HEK293 (cell line): ENCODE results near the gene PDK2.

Source experiments
- CTCF ChIA-PET: fragments of 350-600 bp; formaldehyde crosslinking; extraction: SDS; loops from one replicate; lab custom pipeline; 2021; ENCODE audit warnings: antibody characterized with exemption; lab: Yijun Ruan, JAX
- POLR2A ChIA-PET: fragments of 300-600 bp; formaldehyde crosslinking; extraction: SDS; loops from one replicate; lab custom pipeline; 2020; ENCODE audit warnings: antibody characterized with exemption, inconsistent platforms; lab: Yijun Ruan, JAX
- H3K27ac ChIP-seq: fragments of 200-500 bp; sonication (Bioruptor generic); 2 replicates; pipeline ENCODE4 v1.5.1; 2014; ENCODE audit warnings: low read depth, low read length, control low read depth, inconsistent platforms; ENCODE audit errors: extremely low read depth
- H3K36me3 ChIP-seq, 2 experiments: fragments of 200-500 bp in 1 of 2; sonication (Bioruptor generic) in 1 of 2; 1 replicate in 1 of 2; 2 replicates in 1 of 2; pipeline ENCODE4 v1.5.1; 2014 to 2017; ENCODE audit warnings: inconsistent platforms in 2 of 2, low read length in 2 of 2; ENCODE audit not compliant: control insufficient read depth in 2 of 2, insufficient read depth in 1 of 2
- H3K4me1 ChIP-seq: fragments of 200-500 bp; sonication (Bioruptor generic); 2 replicates; pipeline ENCODE4 v1.5.1; 2014; ENCODE audit warnings: mild to moderate bottlenecking, low read length, inconsistent platforms; ENCODE audit not compliant: control insufficient read depth, insufficient read depth
- H3K4me3 ChIP-seq: 2 replicates; pipeline ENCODE4 v1.5.1; 2011; ENCODE audit warnings: low read depth, mild to moderate bottlenecking, control low read depth, low read length, moderate library complexity
- H3K9me3 ChIP-seq: fragments of 200-500 bp; sonication (Bioruptor generic); 2 replicates; pipeline ENCODE4 v1.5.1; 2014; ENCODE audit warnings: low read depth, low read length, inconsistent platforms; ENCODE audit not compliant: control insufficient read depth, insufficient read depth
- AEBP2 ChIP-seq: fragments of 450-650 bp; formaldehyde crosslinking; IDR thresholded peaks from 2 replicates; pipeline ENCODE4 v1.5.1; 2016; ENCODE audit warnings: missing biosample characterization, missing genetic modification characterization, borderline replicate concordance
- HIC1 ChIP-seq: fragments of 450-650 bp; formaldehyde crosslinking; IDR thresholded peaks from 2 replicates; pipeline ENCODE4 v1.5.1; 2016; ENCODE audit warnings: missing biosample characterization, missing genetic modification characterization
- KLF16 ChIP-seq: fragments of 450-650 bp; formaldehyde crosslinking; IDR thresholded peaks from 2 replicates; pipeline ENCODE4 v1.5.1; 2017; ENCODE audit warnings: missing biosample characterization, missing genetic modification characterization
- KLF8 ChIP-seq: fragments of 450-650 bp; formaldehyde crosslinking; IDR thresholded peaks from 2 replicates; pipeline ENCODE4 v1.5.1; 2016; ENCODE audit warnings: missing biosample characterization, missing genetic modification characterization
- MZF1 ChIP-seq: fragments of 450-650 bp; formaldehyde crosslinking; IDR thresholded peaks from 2 replicates; pipeline ENCODE4 v1.5.1; 2017; ENCODE audit warnings: missing biosample characterization, missing genetic modification characterization, borderline replicate concordance
- PRDM1 ChIP-seq: fragments of 450-650 bp; formaldehyde crosslinking; IDR thresholded peaks from 2 replicates; pipeline ENCODE4; 2016; ENCODE audit warnings: missing biosample characterization, missing genetic modification characterization
- SP2 ChIP-seq: fragments of 450-650 bp; formaldehyde crosslinking; IDR thresholded peaks from 2 replicates; pipeline ENCODE4 v1.5.1; 2016; ENCODE audit warnings: missing biosample characterization, missing genetic modification characterization
- ZFP3 ChIP-seq: fragments of 450-650 bp; formaldehyde crosslinking; IDR thresholded peaks from 2 replicates; pipeline ENCODE4 v1.5.1; 2016; ENCODE audit warnings: low read depth, missing biosample characterization, missing genetic modification characterization
- ZNF146 ChIP-seq: fragments of 450-650 bp; formaldehyde crosslinking; IDR thresholded peaks from 2 replicates; pipeline ENCODE4 v1.5.1; 2016; ENCODE audit warnings: missing biosample characterization, missing genetic modification characterization
- ZNF174 ChIP-seq: fragments of 450-650 bp; formaldehyde crosslinking; IDR thresholded peaks from 2 replicates; pipeline ENCODE4 v1.5.0; 2017; ENCODE audit warnings: missing biosample characterization, mild to moderate bottlenecking, missing genetic modification characterization
- ZNF214 ChIP-seq: fragments of 450-650 bp; formaldehyde crosslinking; IDR thresholded peaks from 2 replicates; pipeline ENCODE4 v1.5.1; 2017; ENCODE audit warnings: missing biosample characterization, mild to moderate bottlenecking, missing genetic modification characterization, borderline replicate concordance
- ZNF239 ChIP-seq: fragments of 450-650 bp; formaldehyde crosslinking; IDR thresholded peaks from 2 replicates; pipeline ENCODE4 v1.5.1; 2016; ENCODE audit warnings: missing biosample characterization, missing genetic modification characterization
- ZNF26 ChIP-seq: fragments of 450-650 bp; formaldehyde crosslinking; IDR thresholded peaks from 2 replicates; pipeline ENCODE4 v1.5.1; 2016; ENCODE audit warnings: missing biosample characterization, missing genetic modification characterization
- ZNF366 ChIP-seq: fragments of 450-650 bp; formaldehyde crosslinking; conservative IDR thresholded peaks from 2 replicates; pipeline ENCODE4 v1.5.1; 2016; ENCODE audit warnings: missing biosample characterization, missing genetic modification characterization
- ZNF48 ChIP-seq: fragments of 450-650 bp; formaldehyde crosslinking; IDR thresholded peaks from 2 replicates; pipeline ENCODE4 v1.5.1; 2016; ENCODE audit warnings: missing biosample characterization, missing genetic modification characterization
- ZNF513 ChIP-seq: fragments of 450-650 bp; IDR thresholded peaks from 2 replicates; pipeline ENCODE4 v1.5.1; 2018; ENCODE audit warnings: missing biosample characterization, missing genetic modification characterization
- ZNF514 ChIP-seq: fragments of 450-650 bp; formaldehyde crosslinking; IDR thresholded peaks from 2 replicates; pipeline ENCODE4 v1.5.1; 2016; ENCODE audit warnings: missing biosample characterization, missing genetic modification characterization
- ZNF529 ChIP-seq: fragments of 450-650 bp; formaldehyde crosslinking; IDR thresholded peaks from 2 replicates; pipeline ENCODE4 v1.5.1; 2017; ENCODE audit warnings: missing genetic modification characterization, missing biosample characterization; ENCODE audit not compliant: insufficient replicate concordance
- ZNF548 ChIP-seq: fragments of 450-650 bp; formaldehyde crosslinking; IDR thresholded peaks from 2 replicates; pipeline ENCODE4 v1.5.1; 2016; ENCODE audit warnings: missing biosample characterization, missing genetic modification characterization
- ZNF785 ChIP-seq: fragments of 450-650 bp; formaldehyde crosslinking; IDR thresholded peaks from 2 replicates; pipeline ENCODE4 v1.5.1; 2016; ENCODE audit warnings: missing biosample characterization, missing genetic modification characterization
- ZNF837 ChIP-seq: fragments of 450-650 bp; formaldehyde crosslinking; IDR thresholded peaks from 2 replicates; pipeline ENCODE4 v1.5.1; 2016; ENCODE audit warnings: missing biosample characterization, missing genetic modification characterization
- ZNF843 ChIP-seq: fragments of 450-650 bp; formaldehyde crosslinking; IDR thresholded peaks from 2 replicates; pipeline ENCODE4 v1.5.1; 2016; ENCODE audit warnings: missing biosample characterization, missing genetic modification characterization
- ZSCAN18 ChIP-seq: fragments of 450-650 bp; formaldehyde crosslinking; IDR thresholded peaks from 2 replicates; pipeline ENCODE4 v1.5.1; 2016; ENCODE audit warnings: missing biosample characterization, missing genetic modification characterization
- ZSCAN4 ChIP-seq: fragments of 450-650 bp; formaldehyde crosslinking; IDR thresholded peaks from 2 replicates; pipeline ENCODE4 v1.5.1; 2017; ENCODE audit warnings: missing biosample characterization, missing genetic modification characterization
- ZXDB ChIP-seq: fragments of 450-650 bp; formaldehyde crosslinking; IDR thresholded peaks from 2 replicates; pipeline ENCODE4 v1.5.1; 2016; ENCODE audit warnings: missing biosample characterization, missing genetic modification characterization

The PDK2 gene

GRCh38 chr17:50080096-50080480 lies 15.1 kb upstream of the PDK2 start:
- peaks cover 0 to 43% of the 10 kb centered on the region in 2 experiments; a peak in 2 of 3 replicates for H3K36me3 ChIP-seq
- ChIA-PET CTCF (interaction anchor here (0.6 to 5.9 kb wide), 16 partner anchors 14 to 1312 kb away, joined by 3 to 50 read pairs (median 3); partner anchors contain the start of genes ITGA3 and PDK2), POLR2A (interaction anchor here (1.2 kb wide), 1 partner anchor 25 kb away, joined by 4 read pairs; the partner anchor contains the start of gene ITGA3)
- H3K4me3 ChIP-seq: no peak overlapping the region
- H3K4me1 ChIP-seq: no peaks in the 10 kb centered on the region
- H3K27ac ChIP-seq: no peak overlapping the region
- H3K9me3 ChIP-seq: no peaks in the 10 kb centered on the region
- TF ChIP-seq ZNF548 (tag by site-specific recombination) (no peak), HIC1 (tag by site-specific recombination) (0 out of 2 replicates have a peak, but pooled peaks have one; percentile 51), ZNF785 (tag by site-specific recombination) (no peak), ZSCAN4 (tag by site-specific recombination) (peak; percentile 28; the same call in 1 of the 2 replicates), KLF8 (tag by site-specific recombination) (no peak), ZNF843 (tag by site-specific recombination) (no peak), ZSCAN18 (tag by site-specific recombination) (no peak), ZNF174 (tag by site-specific recombination) (no peak)

- ChIA-PET CTCF (interaction anchor here (0.7 to 5.9 kb wide), 6 partner anchors 13 to 68 kb away, joined by 3 to 50 read pairs (median 8); partner anchors contain the start of genes ITGA3 and PDK2), POLR2A (no interaction called here)
- Histone ChIP-seq H3K4me3 (no peak overlapping the region), H3K27ac (no peak overlapping the region), H3K9me3 (no peaks in the 10 kb centered on the region), H3K4me1 (no peaks in the 10 kb centered on the region), H3K36me3 (peaks cover 0 to 42% of the 10 kb centered on the region in 2 experiments; a peak in 2 of 3 replicates)
- no peak for TF ChIP-seq SP2
- no peak for TF ChIP-seq MZF1
- TF ChIP-seq ZXDB (tag by site-specific recombination): no peak
- TF ChIP-seq PRDM1 (tag by site-specific recombination): no peak
- no peak for TF ChIP-seq ZNF513 (tag by site-specific recombination)
- TF ChIP-seq ZFP3 (tag by site-specific recombination): no peak
- no peak for TF ChIP-seq ZNF48 (tag by site-specific recombination)
- no peak for TF ChIP-seq AEBP2
- no peak for TF ChIP-seq ZNF837 (tag by site-specific recombination)
- TF ChIP-seq ZNF146 (tag by site-specific recombination): no peak
- TF ChIP-seq ZNF366 (tag by site-specific recombination): no peak
- no peak for TF ChIP-seq ZNF239
- TF ChIP-seq ZNF529 (tag by site-specific recombination): no peak
- TF ChIP-seq ZNF26 (tag by site-specific recombination): no peak
- TF ChIP-seq ZNF514: no peak
- TF ChIP-seq ZSCAN4 (tag by site-specific recombination): no peak
- TF ChIP-seq KLF16 (tag by site-specific recombination): no peak
- no peak for TF ChIP-seq ZNF214 (tag by site-specific recombination)
Observed at GRCh38 chr17:50080827-50081226, 14.3 kb upstream of the PDK2 start.
